Upper lobe of left lung (tissue), 4 donors: ENCODE results near the gene TPRG1.

ENCODE experiments used
- EP300 ChIP-seq, 4 donors: sonication (generic); formaldehyde crosslinking; IDR thresholded peaks; one replicate each; pipeline ENCODE4 v1.5.1; 2017; ENCODE audit warnings: antibody characterized with exemption in 4 of 4, control low read depth in 2 of 4
- POLR2AphosphoS5 ChIP-seq, 2 donors: sonication (generic); formaldehyde crosslinking; IDR thresholded peaks; one replicate each; pipeline ENCODE4 v1.5.1; 2017; ENCODE audit warnings: antibody characterized with exemption in 2 of 2
- TF ChIP-seq, protein P1 (sequence below), 6 experiments: fragments of 450-650 bp in 4 of 6; fragments of 200-600 bp in 2 of 6; sonication (generic) in 2 of 6; IDR thresholded peaks; one replicate each; pipeline ENCODE4 v1.5.1; 2016 to 2019; ENCODE audit warnings: antibody characterized with exemption in 6 of 6

DNA sequence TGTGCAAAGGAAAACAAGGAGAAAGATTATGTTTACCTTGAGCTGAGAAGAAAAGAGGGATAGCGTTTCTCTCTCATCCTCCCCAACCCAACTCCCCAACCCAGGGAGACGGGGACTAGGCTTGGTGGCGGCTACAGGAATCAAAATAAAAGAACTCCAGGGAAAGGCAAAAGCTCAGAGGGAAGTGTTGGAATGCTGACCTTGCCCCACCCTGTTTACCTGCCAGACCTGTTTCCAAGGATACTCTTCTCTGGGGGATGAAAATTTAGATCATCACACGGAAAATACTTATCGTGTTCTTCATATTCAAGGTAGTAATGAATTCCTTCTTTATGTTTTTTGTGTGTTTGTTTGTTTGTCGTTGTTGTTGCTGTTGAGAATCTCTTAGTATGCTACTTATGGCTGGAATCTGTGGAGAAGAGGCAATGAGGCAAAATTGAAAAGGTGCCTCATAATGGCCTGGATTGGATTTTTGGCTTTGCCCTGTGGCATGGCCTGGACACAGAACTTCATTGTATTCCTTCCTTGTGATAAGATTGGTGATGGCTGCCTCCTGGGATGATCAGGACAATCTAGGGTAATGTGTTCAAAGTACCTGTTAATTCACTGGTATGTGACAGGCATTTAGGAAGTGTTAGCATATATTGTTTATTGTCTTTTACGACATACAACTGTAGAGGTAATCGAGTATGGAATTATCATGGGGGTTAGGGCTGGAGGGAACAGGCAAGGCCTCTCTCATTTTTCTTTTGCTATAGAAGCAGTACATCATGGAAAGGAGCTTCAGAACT is 11.1 kb upstream of the TPRG1 start:
- TF ChIP-seq, protein P1, sequence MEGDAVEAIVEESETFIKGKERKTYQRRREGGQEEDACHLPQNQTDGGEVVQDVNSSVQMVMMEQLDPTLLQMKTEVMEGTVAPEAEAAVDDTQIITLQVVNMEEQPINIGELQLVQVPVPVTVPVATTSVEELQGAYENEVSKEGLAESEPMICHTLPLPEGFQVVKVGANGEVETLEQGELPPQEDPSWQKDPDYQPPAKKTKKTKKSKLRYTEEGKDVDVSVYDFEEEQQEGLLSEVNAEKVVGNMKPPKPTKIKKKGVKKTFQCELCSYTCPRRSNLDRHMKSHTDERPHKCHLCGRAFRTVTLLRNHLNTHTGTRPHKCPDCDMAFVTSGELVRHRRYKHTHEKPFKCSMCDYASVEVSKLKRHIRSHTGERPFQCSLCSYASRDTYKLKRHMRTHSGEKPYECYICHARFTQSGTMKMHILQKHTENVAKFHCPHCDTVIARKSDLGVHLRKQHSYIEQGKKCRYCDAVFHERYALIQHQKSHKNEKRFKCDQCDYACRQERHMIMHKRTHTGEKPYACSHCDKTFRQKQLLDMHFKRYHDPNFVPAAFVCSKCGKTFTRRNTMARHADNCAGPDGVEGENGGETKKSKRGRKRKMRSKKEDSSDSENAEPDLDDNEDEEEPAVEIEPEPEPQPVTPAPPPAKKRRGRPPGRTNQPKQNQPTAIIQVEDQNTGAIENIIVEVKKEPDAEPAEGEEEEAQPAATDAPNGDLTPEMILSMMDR (IDR thresholded peaks at IDR 0.05): no peak
- TF ChIP-seq EP300 (IDR thresholded peaks at IDR 0.05) (no peak), POLR2AphosphoS5 (IDR thresholded peaks at IDR 0.05) (no peak)
